Caco-2 (cell line): ENCODE results near the gene IL1RL1. TPM values are rescaled to one million over a fixed set of nuclear protein-coding genes. Genes with fewer than 3 reads are reported as not detected.

Source experiments
- BruUV-seq: library from RNA; stranded (reverse); fragments of 400-500 nt; replicated peaks from 2 replicates; lab custom pipeline; 2021; lab: Mats Ljungman, UMichigan
- CTCF ChIA-PET: fragments of 300-600 bp; sonication (Branson Sonifier 250); formaldehyde crosslinking; loops from one replicate; lab custom pipeline; 2022; ENCODE audit warnings: antibody characterized with exemption; lab: Charles Lee
- POLR2A ChIA-PET: fragments of 300-600 bp; sonication (Branson Sonifier 250); formaldehyde crosslinking; loops from one replicate; lab custom pipeline; 2022; ENCODE audit warnings: antibody characterized with exemption; lab: Charles Lee
- DNase-seq, 2 experiments: peaks; one replicate each; pipeline versions ENCODE4 v3.0.0 to v3.0.0-alpha.2; 2020 to 2022
- H3K27me3 ChIP-seq: replicated peaks from 2 replicates; pipeline ENCODE4 v1.6.0; 2011; ENCODE audit warnings: low read length; ENCODE audit not compliant: control insufficient read depth, insufficient read depth
- H3K36me3 ChIP-seq: 2 replicates; pipeline ENCODE4 v1.5.1; 2011; ENCODE audit warnings: low read length; ENCODE audit not compliant: control insufficient read depth, insufficient read depth
- H3K4me1 ChIP-seq: fragments of 250-450 bp; sonication (Bioruptor Pico); 2 replicates; pipeline ENCODE4 v1.5.1; 2020; ENCODE audit warnings: mild to moderate bottlenecking
- H3K4me3 ChIP-seq: 2 replicates; pipeline ENCODE4 v1.5.1; 2011; ENCODE audit warnings: low read depth, mild to moderate bottlenecking, control low read depth, low read length
- H3K9me3 ChIP-seq: fragments of 250-450 bp; sonication (Bioruptor Pico); 2 replicates; pipeline ENCODE4 v1.5.1; 2020; ENCODE audit warnings: mild to moderate bottlenecking, moderate library complexity
- H3K27ac Mint-ChIP-seq: one replicate; pipeline ENCODE4 v1.8.0; 2022; ENCODE audit warnings: mixed read lengths; ENCODE audit not compliant: unreplicated experiment
- H3K27me3 Mint-ChIP-seq: one replicate; pipeline ENCODE4 v1.8.0; 2022; ENCODE audit warnings: mixed read lengths; ENCODE audit not compliant: insufficient read depth, unreplicated experiment
- H3K36me3 Mint-ChIP-seq: one replicate; pipeline ENCODE4 v1.8.0; 2022; ENCODE audit warnings: mild to moderate bottlenecking, mixed read lengths; ENCODE audit not compliant: insufficient read depth, unreplicated experiment
- H3K4me1 Mint-ChIP-seq: one replicate; pipeline ENCODE4 v1.8.0; 2022; ENCODE audit warnings: low read depth, mixed read lengths; ENCODE audit not compliant: unreplicated experiment
- H3K4me3 Mint-ChIP-seq: one replicate; pipeline ENCODE4 v1.8.0; 2022; ENCODE audit warnings: mild to moderate bottlenecking, moderate library complexity, mixed read lengths; ENCODE audit not compliant: unreplicated experiment
- H3K9me3 Mint-ChIP-seq: one replicate; pipeline ENCODE4 v1.8.0; 2022; ENCODE audit warnings: mixed read lengths; ENCODE audit not compliant: unreplicated experiment
- intact Hi-C: fragments of 100-400 bp; cut with micrococcal nuclease; formaldehyde crosslinking; loops from one replicate; pipeline ENCODE4 v1.10.0; 2022; ENCODE audit not compliant: unreplicated experiment
- total RNA-seq: library from RNA; stranded (reverse); gene quantifications from 2 replicates; pipeline ENCODE4 v1.2.3, GENCODE V29; 2022
- TF ChIP-seq, protein P1 (sequence below), 2 experiments: fragments of 200-600 bp in 1 of 2; IDR thresholded peaks; 1 replicate in 1 of 2; 2 replicates in 1 of 2; pipeline versions ENCODE4 v1.5.1 to v1.8.0; 2011 to 2022; ENCODE audit warnings: antibody characterized with exemption in 1 of 2, control low read depth in 1 of 2, inconsistent platforms in 1 of 2, low read depth in 1 of 2, low read length in 1 of 2, mild to moderate bottlenecking in 1 of 2, moderate library complexity in 1 of 2; ENCODE audit not compliant: insufficient read depth in 1 of 2, severe bottlenecking in 1 of 2, unreplicated experiment in 1 of 2

Gene IL1RL1
- total RNA-seq, 1 experiment from 2014 or later, result not detected

DNA sequence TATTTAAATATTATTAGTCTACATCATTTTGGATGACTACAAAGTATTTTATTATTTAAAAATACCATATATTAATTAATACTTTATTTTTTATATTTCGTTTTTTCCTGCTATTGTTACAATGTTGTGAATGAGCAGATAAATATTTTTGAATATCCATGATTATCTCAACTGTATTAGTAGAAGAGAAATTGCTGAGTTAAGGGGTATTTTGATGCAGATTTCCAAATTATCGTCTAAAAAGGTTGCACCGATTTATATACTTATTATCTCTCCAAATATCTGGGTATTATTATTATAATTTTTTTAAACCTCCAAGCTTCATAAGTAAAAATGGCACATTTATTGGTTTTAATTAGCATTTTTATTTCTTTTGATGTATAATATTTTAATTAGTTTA, 8.9 kb upstream of the IL1RL1 start:
- intact Hi-C loops, result no loop called here
- no TSS peak for BruUV-seq

DNA sequence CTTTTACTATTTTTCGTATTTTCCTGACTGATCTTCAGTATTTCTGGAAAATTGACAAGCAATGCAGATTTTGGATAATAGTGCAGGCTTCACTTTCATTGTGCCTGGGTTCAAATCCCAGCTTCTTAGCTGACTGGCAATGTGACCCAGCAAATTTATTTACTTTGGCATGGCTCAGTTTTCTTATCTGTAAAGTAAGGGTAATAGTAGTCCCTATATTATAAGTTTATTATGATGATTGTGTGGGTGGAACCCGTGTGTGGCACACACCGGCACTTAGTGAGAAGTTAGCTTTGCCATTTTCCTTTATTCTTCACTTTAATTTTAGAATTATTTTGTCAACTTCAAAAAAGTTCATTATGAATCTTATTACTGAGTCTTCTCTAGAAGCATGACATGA, 7.8 kb upstream of the IL1RL1 start:
- Mint-ChIP-seq H3K36me3 (no peaks in the 10 kb centered on the region), H3K27me3 (peaks cover 26% of the 10 kb centered on the region), H3K4me3 (no peak overlapping the region), H3K27ac (no peak overlapping the region), H3K4me1 (no peaks in the 10 kb centered on the region), H3K9me3 (no peaks in the 10 kb centered on the region)
- intact Hi-C loops, result no loop called here
- no peaks in the 10 kb centered on the region for H3K9me3 ChIP-seq
- no peaks in the 10 kb centered on the region for H3K4me1 ChIP-seq
- no TSS peak for BruUV-seq
- CTCF ChIA-PET, result no interaction called here
- POLR2A ChIA-PET, result no interaction called here
- H3K27me3 ChIP-seq, result peaks cover 2% of the 10 kb centered on the region; the same call in 1 of the 2 replicates
- H3K36me3 ChIP-seq, result no peaks in the 10 kb centered on the region
- TF ChIP-seq, protein P1, sequence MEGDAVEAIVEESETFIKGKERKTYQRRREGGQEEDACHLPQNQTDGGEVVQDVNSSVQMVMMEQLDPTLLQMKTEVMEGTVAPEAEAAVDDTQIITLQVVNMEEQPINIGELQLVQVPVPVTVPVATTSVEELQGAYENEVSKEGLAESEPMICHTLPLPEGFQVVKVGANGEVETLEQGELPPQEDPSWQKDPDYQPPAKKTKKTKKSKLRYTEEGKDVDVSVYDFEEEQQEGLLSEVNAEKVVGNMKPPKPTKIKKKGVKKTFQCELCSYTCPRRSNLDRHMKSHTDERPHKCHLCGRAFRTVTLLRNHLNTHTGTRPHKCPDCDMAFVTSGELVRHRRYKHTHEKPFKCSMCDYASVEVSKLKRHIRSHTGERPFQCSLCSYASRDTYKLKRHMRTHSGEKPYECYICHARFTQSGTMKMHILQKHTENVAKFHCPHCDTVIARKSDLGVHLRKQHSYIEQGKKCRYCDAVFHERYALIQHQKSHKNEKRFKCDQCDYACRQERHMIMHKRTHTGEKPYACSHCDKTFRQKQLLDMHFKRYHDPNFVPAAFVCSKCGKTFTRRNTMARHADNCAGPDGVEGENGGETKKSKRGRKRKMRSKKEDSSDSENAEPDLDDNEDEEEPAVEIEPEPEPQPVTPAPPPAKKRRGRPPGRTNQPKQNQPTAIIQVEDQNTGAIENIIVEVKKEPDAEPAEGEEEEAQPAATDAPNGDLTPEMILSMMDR (IDR thresholded peaks at IDR 0.05; ENCODE audit: insufficient read depth in 1 of 2, low read depth in 1 of 2, low read length in 1 of 2, severe bottlenecking in 1 of 2, unreplicated experiment in 1 of 2), result no peak
- no peak overlapping the region for H3K4me3 ChIP-seq
- DNase-seq, result no peak

More for the DNA sequence above, 8.9 kb upstream of the IL1RL1 start:
- peaks cover 2% of the 10 kb centered on the region; the same call in 1 of the 2 replicates for H3K27me3 ChIP-seq
- no peaks in the 10 kb centered on the region for H3K4me1 Mint-ChIP-seq
- no peak for DNase-seq
- H3K4me3 Mint-ChIP-seq, result no peak overlapping the region
- TF ChIP-seq, protein P1 (IDR thresholded peaks at IDR 0.05; ENCODE audit: insufficient read depth in 1 of 2, low read depth in 1 of 2, low read length in 1 of 2, severe bottlenecking in 1 of 2, unreplicated experiment in 1 of 2), result no peak
- CTCF ChIA-PET, result interaction anchor here (0.5 to 0.6 kb wide), 2 partner anchors 54 to 625 kb away, joined by 3 to 6 read pairs; no protein-coding TSS in a partner anchor
- no peak overlapping the region for H3K27ac Mint-ChIP-seq
- no peak overlapping the region for H3K4me3 ChIP-seq
- H3K36me3 ChIP-seq, result no peaks in the 10 kb centered on the region
- H3K27me3 Mint-ChIP-seq, result peaks cover 24% of the 10 kb centered on the region
- no peaks in the 10 kb centered on the region for H3K9me3 ChIP-seq
- H3K36me3 Mint-ChIP-seq, result no peaks in the 10 kb centered on the region
- H3K4me1 ChIP-seq, result no peaks in the 10 kb centered on the region
- POLR2A ChIA-PET, result no interaction called here
- H3K9me3 Mint-ChIP-seq, result no peaks in the 10 kb centered on the region

DNA sequence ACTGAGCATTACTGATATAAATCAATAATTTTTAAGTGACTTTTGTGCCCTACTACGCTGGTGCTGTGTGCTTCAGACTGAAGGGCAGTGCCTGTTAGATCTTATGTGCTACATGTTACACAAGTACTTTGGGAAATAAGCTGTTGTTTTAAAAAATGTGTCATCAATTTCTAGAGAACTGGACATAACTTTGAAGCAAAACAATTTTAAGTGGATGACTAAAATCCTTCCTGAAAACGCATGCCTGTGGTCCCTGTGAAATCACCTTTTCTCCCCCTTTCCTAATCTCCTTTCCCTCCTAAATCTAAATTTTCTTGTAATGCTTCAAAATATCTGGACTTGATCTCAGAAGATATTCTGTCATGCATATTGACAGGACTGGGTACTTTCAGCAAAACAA, 7.1 kb upstream of the IL1RL1 start:
- Mint-ChIP-seq H3K4me1 (no peaks in the 10 kb centered on the region), H3K27me3 (peaks cover 26% of the 10 kb centered on the region), H3K4me3 (no peak overlapping the region), H3K27ac (no peak overlapping the region), H3K9me3 (no peaks in the 10 kb centered on the region), H3K36me3 (no peaks in the 10 kb centered on the region)
- TF ChIP-seq, protein P1 (IDR thresholded peaks at IDR 0.05; ENCODE audit: insufficient read depth in 1 of 2, low read depth in 1 of 2, low read length in 1 of 2, severe bottlenecking in 1 of 2, unreplicated experiment in 1 of 2), result no peak
- Histone ChIP-seq H3K9me3 (no peaks in the 10 kb centered on the region), H3K27me3 (peaks cover 2% of the 10 kb centered on the region; the same call in 1 of the 2 replicates), H3K36me3 (no peaks in the 10 kb centered on the region), H3K4me3 (no peak overlapping the region), H3K4me1 (no peaks in the 10 kb centered on the region)
- intact Hi-C loops, result loop anchor here (2.0 kb wide), 1 partner anchor 41 kb away; no protein-coding TSS in a partner anchor
- CTCF ChIA-PET, result no interaction called here
- POLR2A ChIA-PET, result no interaction called here
- no TSS peak for BruUV-seq
- no peak for DNase-seq
